Subcutaneous abdominal adipose tissue (tissue), 5 donors: Measurements from ENCODE around the gene STK32C.

Experiments used
- H3K27ac ChIP-seq: one replicate; pipeline ENCODE4 v1.7.0; 2013; ENCODE audit warnings: low read depth, mild to moderate bottlenecking, inconsistent platforms, low read length, moderate library complexity
- H3K27me3 ChIP-seq, 5 donors: one replicate each; pipeline ENCODE4 v1.7.0; 2013; ENCODE audit warnings: low read length in 5 of 5, inconsistent platforms in 1 of 5; ENCODE audit not compliant: control insufficient read depth in 5 of 5, insufficient read depth in 4 of 5
- H3K36me3 ChIP-seq, 5 donors: one replicate each; pipeline ENCODE4 v1.7.0; 2013; ENCODE audit warnings: low read length in 5 of 5; ENCODE audit not compliant: control insufficient read depth in 5 of 5, insufficient read depth in 5 of 5
- H3K4me1 ChIP-seq, 5 donors: one replicate each; pipeline ENCODE4 v1.7.0; 2013; ENCODE audit warnings: low read length in 5 of 5, mild to moderate bottlenecking in 3 of 5, moderate library complexity in 1 of 5; ENCODE audit not compliant: control insufficient read depth in 5 of 5, insufficient read depth in 5 of 5
- H3K4me3 ChIP-seq, 5 donors: one replicate each; pipeline ENCODE4 v1.7.0; 2013; ENCODE audit warnings: low read length in 5 of 5, low read depth in 1 of 5
- H3K9ac ChIP-seq, 5 donors: one replicate each; pipeline ENCODE4 v1.7.0; 2013; ENCODE audit warnings: low read length in 5 of 5, mild to moderate bottlenecking in 4 of 5, moderate library complexity in 3 of 5
- H3K9me3 ChIP-seq, 5 donors: one replicate each; pipeline ENCODE4 v1.7.0; 2013; ENCODE audit warnings: low read length in 5 of 5; ENCODE audit not compliant: control insufficient read depth in 5 of 5
- donor health status: healthy.
- donor health status: healthy.
- donor health status: healthy.
- donor health status: healthy.
- donor health status: healthy.

Gene STK32C

GRCh38 chr10:132167041-132167674 is 140.6 kb downstream of the STK32C start:
- Histone ChIP-seq H3K27me3 (peaks cover 0 to 5% (median 3%) of the 10 kb centered on the region in 5 donors), H3K4me3 (no peak overlapping the region)

GRCh38 chr10:132166216-132166950 is 141.4 kb downstream of the STK32C start:
- Histone ChIP-seq H3K27me3 (peaks cover 0 to 5% (median 3%) of the 10 kb centered on the region in 5 donors), H3K4me3 (no peak overlapping the region), H3K9ac (no peak overlapping the region), H3K27ac (no peak overlapping the region), H3K9me3 (no peaks in the 10 kb centered on the region), H3K36me3 (peaks cover 0 to 23% (median 3%) of the 10 kb centered on the region in 5 donors), H3K4me1 (peaks cover 0 to 21% (median 7%) of the 10 kb centered on the region in 5 donors)

More at GRCh38 chr10:132167041-132167674, 140.6 kb downstream of the STK32C start:
- H3K36me3 ChIP-seq, result peaks cover 0 to 23% (median 3%) of the 10 kb centered on the region in 5 donors
- no peak overlapping the region for H3K27ac ChIP-seq
- no peaks in the 10 kb centered on the region for H3K9me3 ChIP-seq
- peaks cover 0 to 18% (median 7%) of the 10 kb centered on the region in 5 donors for H3K4me1 ChIP-seq
- H3K9ac ChIP-seq, result no peak overlapping the region

GRCh38 chr10:132165416-132165980 is 142.3 kb downstream of the STK32C start:
- Histone ChIP-seq H3K9me3 (no peaks in the 10 kb centered on the region), H3K9ac (no peak overlapping the region), H3K4me3 (no peak overlapping the region), H3K27me3 (peaks cover 0 to 5% (median 3%) of the 10 kb centered on the region in 5 donors), H3K4me1 (peaks cover 0 to 21% (median 7%) of the 10 kb centered on the region in 5 donors), H3K36me3 (peaks cover 0 to 15% (median 3%) of the 10 kb centered on the region in 5 donors), H3K27ac (no peak overlapping the region)

- H3K27me3 ChIP-seq, result peaks cover 0 to 5% (median 0%) of the 10 kb centered on the region in 5 donors
- no peak overlapping the region for H3K9ac ChIP-seq
- no peak overlapping the region for H3K4me3 ChIP-seq
- peaks cover 0 to 21% (median 7%) of the 10 kb centered on the region in 5 donors for H3K4me1 ChIP-seq
- no peaks in the 10 kb centered on the region for H3K9me3 ChIP-seq
- peaks cover 0 to 8% (median 3%) of the 10 kb centered on the region in 5 donors for H3K36me3 ChIP-seq
- no peak overlapping the region for H3K27ac ChIP-seq
Observed at GRCh38 chr10:132164761-132165278, 142.9 kb downstream of the STK32C start.

- Histone ChIP-seq H3K9ac (no peak overlapping the region), H3K27ac (no peak overlapping the region), H3K27me3 (peaks cover 0 to 5% (median 0%) of the 10 kb centered on the region in 5 donors), H3K9me3 (no peaks in the 10 kb centered on the region), H3K4me1 (peaks cover 0 to 21% (median 7%) of the 10 kb centered on the region in 5 donors), H3K4me3 (no peak overlapping the region), H3K36me3 (peaks cover 0 to 5% (median 1%) of the 10 kb centered on the region in 5 donors)
Observed at GRCh38 chr10:132163826-132164515, 143.8 kb downstream of the STK32C start.

- H3K9ac ChIP-seq, result no peak overlapping the region
- no peaks in the 10 kb centered on the region for H3K36me3 ChIP-seq
- peaks cover 0 to 21% (median 7%) of the 10 kb centered on the region in 5 donors for H3K4me1 ChIP-seq
- H3K27ac ChIP-seq, result no peak overlapping the region
- no peak overlapping the region for H3K4me3 ChIP-seq
- peaks cover 0 to 5% (median 0%) of the 10 kb centered on the region in 5 donors for H3K27me3 ChIP-seq
- H3K9me3 ChIP-seq, result no peaks in the 10 kb centered on the region
Observed at GRCh38 chr10:132163278-132163765, 144.4 kb downstream of the STK32C start.

- Histone ChIP-seq H3K9me3 (no peaks in the 10 kb centered on the region), H3K9ac (no peak overlapping the region), H3K4me3 (no peak overlapping the region), H3K4me1 (peaks cover 0 to 21% (median 7%) of the 10 kb centered on the region in 5 donors), H3K27ac (no peak overlapping the region), H3K36me3 (no peaks in the 10 kb centered on the region), H3K27me3 (peaks cover 0 to 5% (median 0%) of the 10 kb centered on the region in 5 donors)
Observed at GRCh38 chr10:132162590-132163277, 145.0 kb downstream of the STK32C start.

GRCh38 chr10:132162021-132162531 is 145.7 kb downstream of the STK32C start:
- Histone ChIP-seq H3K27ac (no peak overlapping the region), H3K4me3 (no peak overlapping the region)

More at GRCh38 chr10:132162021-132162531, 145.7 kb downstream of the STK32C start:
- Histone ChIP-seq H3K27me3 (peaks cover 0 to 5% (median 0%) of the 10 kb centered on the region in 5 donors), H3K4me1 (peaks cover 0 to 21% (median 7%) of the 10 kb centered on the region in 5 donors), H3K9me3 (no peaks in the 10 kb centered on the region), H3K36me3 (no peaks in the 10 kb centered on the region), H3K9ac (no peak overlapping the region)
